H1 (cell line): Measurements from ENCODE around the gene SLC7A10. TPM values are rescaled to one million over a fixed set of nuclear protein-coding genes. Genes with fewer than 3 reads are reported as not detected.

Experiments
- CTCF ChIA-PET: fragments of 300-600 bp; sonication (Branson Sonifier 250); formaldehyde crosslinking; loops from one replicate; lab custom pipeline; 2021; ENCODE audit not compliant: partially characterized antibody; lab: Charles Lee
- POLR2A ChIA-PET: fragments of 300-600 bp; sonication (Branson Sonifier 250); formaldehyde crosslinking; loops from one replicate; lab custom pipeline; 2021; ENCODE audit warnings: inconsistent platforms; ENCODE audit not compliant: partially characterized antibody; lab: Charles Lee
- DNase-seq, 2 experiments: peaks; one replicate each; pipeline versions ENCODE4 v3.0.0 to v3.0.0-alpha.2; 2010 to 2022; ENCODE audit warnings: low spot score in 2 of 2, low read depth in 1 of 2, mixed read lengths in 1 of 2
- FAIRE-seq: peaks from 2 replicates; lab custom pipeline; 2011; peaks lifted over from hg19 to GRCh38; lab: Jason Lieb, UNC
- H2AFZ ChIP-seq: 2 replicates; pipeline ENCODE4 v1.8.1; 2012; ENCODE audit warnings: low read length, inconsistent platforms
- H2AK5ac ChIP-seq: 2 replicates; pipeline ENCODE4 v1.6.1; 2013; ENCODE audit warnings: low read depth, low read length
- H2BK120ac ChIP-seq: replicated peaks from 2 replicates; pipeline ENCODE3; 2013; ENCODE audit warnings: low read depth, low read length, inconsistent platforms
- H2BK12ac ChIP-seq: 2 replicates; pipeline ENCODE4 v1.6.1; 2013; ENCODE audit warnings: low read depth, low read length
- H2BK15ac ChIP-seq: 2 replicates; pipeline ENCODE4 v1.6.1; 2013; ENCODE audit warnings: low read length
- H2BK20ac ChIP-seq: 2 replicates; pipeline ENCODE4 v1.6.1; 2013; ENCODE audit warnings: low read length
- H2BK5ac ChIP-seq: 2 replicates; pipeline ENCODE4 v1.6.1; 2013; ENCODE audit warnings: low read depth, low read length
- H3K14ac ChIP-seq: 2 replicates; pipeline ENCODE4 v1.6.1; 2013; ENCODE audit warnings: inconsistent platforms; ENCODE audit not compliant: insufficient read length
- H3K18ac ChIP-seq: 2 replicates; pipeline ENCODE4 v1.6.1; 2013; ENCODE audit warnings: low read length; ENCODE audit errors: extremely low read depth
- H3K23ac ChIP-seq: 2 replicates; pipeline ENCODE4 v1.6.1; 2013; ENCODE audit warnings: inconsistent platforms; ENCODE audit not compliant: insufficient read length
- H3K23me2 ChIP-seq: 2 replicates; pipeline ENCODE4 v1.6.1; 2013; ENCODE audit warnings: low read depth, low read length
- H3K27ac ChIP-seq: 2 replicates; pipeline ENCODE4 v1.6.1; 2011; ENCODE audit warnings: low read depth, low read length, inconsistent platforms
- H3K27me3 ChIP-seq, 4 experiments: replicated peaks in 1 of 4; 1 replicate in 1 of 4; 2 replicates in 3 of 4; pipeline versions ENCODE4 v1.6.1 to v1.8.1; 2011 to 2013; ENCODE audit warnings: low read length in 3 of 4, mild to moderate bottlenecking in 3 of 4, inconsistent platforms in 2 of 4, mixed read lengths in 2 of 4, moderate library complexity in 1 of 4; ENCODE audit not compliant: control insufficient read depth in 3 of 4, insufficient read depth in 3 of 4; ENCODE audit errors: extremely low read depth in 1 of 4
- H3K36me3 ChIP-seq, 4 experiments: 2 replicates each; pipeline versions ENCODE4 v1.6.1 to v1.8.1; 2011 to 2013; ENCODE audit warnings: mild to moderate bottlenecking in 4 of 4, low read length in 3 of 4, moderate library complexity in 2 of 4, control low read depth in 1 of 4, inconsistent platforms in 1 of 4; ENCODE audit not compliant: insufficient read depth in 4 of 4, control insufficient read depth in 2 of 4
- H3K4ac ChIP-seq: replicated peaks from 2 replicates; pipeline ENCODE3; 2013; ENCODE audit warnings: low read length, low read depth, mixed read lengths, inconsistent platforms; ENCODE audit not compliant: insufficient read length
- H3K4me1 ChIP-seq, 4 experiments: replicated peaks in 1 of 4; 1 replicate in 1 of 4; 2 replicates in 3 of 4; pipeline versions ENCODE4 v1.6.1 to v1.8.1; 2011 to 2013; ENCODE audit warnings: low read length in 3 of 4, inconsistent platforms in 2 of 4, mixed read lengths in 1 of 4; ENCODE audit not compliant: insufficient read depth in 4 of 4, control insufficient read depth in 3 of 4
- H3K4me2 ChIP-seq, 2 experiments: 2 replicates each; pipeline versions ENCODE4 v1.6.1 to v1.8.1; 2011 to 2013; ENCODE audit warnings: low read depth in 2 of 2, low read length in 2 of 2, control low read depth in 1 of 2, inconsistent platforms in 1 of 2, mild to moderate bottlenecking in 1 of 2; ENCODE audit not compliant: insufficient read depth in 1 of 2
- H3K4me3 ChIP-seq, 4 experiments: fragments of 200-600, 300-600 bp in 1 of 4; sonication (generic), shearing (Covaris generic), sonication (Bioruptor Twin) in 1 of 4; 2 replicates each; pipeline versions ENCODE4 v1.5.1 to v1.8.1; 2011 to 2016; ENCODE audit warnings: low read length in 4 of 4, low read depth in 3 of 4, control low read depth in 2 of 4, inconsistent platforms in 2 of 4, mild to moderate bottlenecking in 2 of 4, mixed read lengths in 1 of 4, moderate library complexity in 1 of 4; ENCODE audit not compliant: insufficient read depth in 2 of 4; ENCODE audit errors: extremely low read depth in 1 of 4
- H3K56ac ChIP-seq: replicated peaks from 2 replicates; pipeline ENCODE3; 2013; ENCODE audit warnings: low read depth, mild to moderate bottlenecking, mixed read lengths, low read length, inconsistent platforms; ENCODE audit not compliant: insufficient read length
- H3K79me1 ChIP-seq: 2 replicates; pipeline ENCODE4 v1.6.1; 2013; ENCODE audit warnings: low read depth, low read length, control low read depth
- H3K79me2 ChIP-seq, 2 experiments: 2 replicates each; pipeline versions ENCODE4 v1.6.1 to v1.8.1; 2012 to 2013; ENCODE audit warnings: low read length in 2 of 2, mild to moderate bottlenecking in 2 of 2, inconsistent platforms in 1 of 2; ENCODE audit not compliant: insufficient read depth in 2 of 2, control insufficient read depth in 1 of 2
- H3K9ac ChIP-seq, 4 experiments: replicated peaks in 1 of 4; 1 replicate in 1 of 4; 2 replicates in 3 of 4; pipeline versions ENCODE4 v1.6.1 to v1.8.1; 2011 to 2013; ENCODE audit warnings: low read depth in 3 of 4, low read length in 3 of 4, control low read depth in 2 of 4, mild to moderate bottlenecking in 2 of 4, moderate library complexity in 2 of 4, inconsistent platforms in 1 of 4; ENCODE audit errors: extremely low read depth in 1 of 4
- H3K9me3 ChIP-seq, 2 experiments: 2 replicates each; pipeline versions ENCODE4 v1.6.1 to v1.8.1; 2012 to 2013; ENCODE audit warnings: mild to moderate bottlenecking in 2 of 2, moderate library complexity in 2 of 2, control low read depth in 1 of 2, inconsistent platforms in 1 of 2, low read depth in 1 of 2, low read length in 1 of 2, mixed read lengths in 1 of 2; ENCODE audit not compliant: insufficient read depth in 2 of 2
- H4K20me1 ChIP-seq, 2 experiments: replicated peaks in 1 of 2; 2 replicates each; pipeline versions ENCODE3 to v1.8.1; 2011 to 2013; ENCODE audit warnings: inconsistent platforms in 2 of 2, low read length in 2 of 2, mild to moderate bottlenecking in 1 of 2; ENCODE audit not compliant: insufficient read depth in 2 of 2, control insufficient read depth in 1 of 2
- H4K5ac ChIP-seq: 2 replicates; pipeline ENCODE4 v1.6.1; 2013; ENCODE audit warnings: low read length, low read depth, mixed read lengths, inconsistent platforms; ENCODE audit not compliant: insufficient read length
- H4K8ac ChIP-seq: 2 replicates; pipeline ENCODE4 v1.8.0; 2013; ENCODE audit warnings: mild to moderate bottlenecking, moderate library complexity, low read length, inconsistent platforms; ENCODE audit not compliant: insufficient read depth; ENCODE audit errors: extremely low read depth
- H4K91ac ChIP-seq: replicated peaks from 2 replicates; pipeline ENCODE3; 2013; ENCODE audit warnings: low read length, mixed read lengths, inconsistent platforms; ENCODE audit not compliant: insufficient read length
- CBX5 ChIP-seq: fragments of 300-800, 300-1000 bp; sonication (generic); IDR thresholded peaks from 2 replicates; pipeline ENCODE4 v1.7.1; 2016; ENCODE audit warnings: antibody characterized with exemption, low read length, low read depth
- FOSL1 ChIP-seq: IDR thresholded peaks from 2 replicates; pipeline ENCODE4 v1.6.1; 2011; ENCODE audit warnings: mild to moderate bottlenecking, low read depth, low read length, moderate library complexity; ENCODE audit not compliant: insufficient read depth
- POU5F1 ChIP-seq: IDR thresholded peaks from 2 replicates; pipeline ENCODE4 v1.6.1; 2011; ENCODE audit warnings: low read depth, mild to moderate bottlenecking, low read length, moderate library complexity
- RAD21 ChIP-seq, 2 experiments: IDR thresholded peaks in 1 of 2; conservative IDR thresholded peaks in 1 of 2; 2 replicates each; pipeline ENCODE4 v1.6.1; 2011; ENCODE audit warnings: low read depth in 2 of 2, low read length in 2 of 2, improper control_type of control experiment in 1 of 2, inconsistent platforms in 1 of 2, mild to moderate bottlenecking in 1 of 2, moderate library complexity in 1 of 2
- WGBS, 2 experiments: shearing (Covaris generic) in 1 of 2; methylation state at CpG; one replicate each; pipeline versions ENCODE4 v1.1.6 to v1.1.7; 2013 to 2015; ENCODE audit warnings: low lambda C conversion rate in 2 of 2, mixed read lengths in 2 of 2, inconsistent platforms in 1 of 2, low coverage in 1 of 2, missing lambda C conversion rate in 1 of 2; ENCODE audit not compliant: insufficient replicate concordance in 2 of 2, insufficient coverage in 1 of 2, insufficient read length in 1 of 2; ENCODE audit errors: extremely low coverage in 1 of 2, missing lambda C conversion rate in 1 of 2; 5-methylcytosine and 5-hydroxymethylcytosine counted together
- polyA plus RNA-seq, 7 experiments: library from polyadenylated mRNA; depleted of rRNA in 3 of 7; stranded (reverse) in 5 of 7; unstranded in 2 of 7; fragments of >200 nt in 5 of 7; fragments of 200-250 nt in 2 of 7; gene quantifications; 1 replicate in 5 of 7; 2 replicates in 1 of 7; 4 replicates in 1 of 7; pipeline versions ENCODE4 v1.2.1 to v1.2.3, GENCODE V29; 2011 to 2013; ENCODE audit warnings: missing spikeins in 2 of 7, mixed read lengths in 2 of 7
- total RNA-seq: library from RNA; stranded (reverse); fragmentation: NEBNext Ultra II Directional; extraction: Animal tissue kit (Norgen Biotek cat#: 25700); gene quantifications from 2 replicates; pipeline ENCODE4 v1.2.1, GENCODE V29; 2021
- TF ChIP-seq, protein P1 (sequence below), 3 experiments: IDR thresholded peaks; 1 replicate in 2 of 3; 2 replicates in 1 of 3; pipeline versions ENCODE4 v1.5.1 to v1.6.1; 2011; ENCODE audit warnings: low read length in 3 of 3, mild to moderate bottlenecking in 3 of 3, inconsistent platforms in 2 of 3, low read depth in 1 of 3, moderate library complexity in 1 of 3; ENCODE audit not compliant: insufficient read depth in 1 of 3; ENCODE audit errors: control extremely low read depth in 1 of 3

The SLC7A10 gene
- total and polyA plus RNA-seq, 2 of the 8 experiments (the other 6 are each of a cell fraction or from before 2014, with no cell fraction given), result 3.7 to 7.1 TPM

DNA sequence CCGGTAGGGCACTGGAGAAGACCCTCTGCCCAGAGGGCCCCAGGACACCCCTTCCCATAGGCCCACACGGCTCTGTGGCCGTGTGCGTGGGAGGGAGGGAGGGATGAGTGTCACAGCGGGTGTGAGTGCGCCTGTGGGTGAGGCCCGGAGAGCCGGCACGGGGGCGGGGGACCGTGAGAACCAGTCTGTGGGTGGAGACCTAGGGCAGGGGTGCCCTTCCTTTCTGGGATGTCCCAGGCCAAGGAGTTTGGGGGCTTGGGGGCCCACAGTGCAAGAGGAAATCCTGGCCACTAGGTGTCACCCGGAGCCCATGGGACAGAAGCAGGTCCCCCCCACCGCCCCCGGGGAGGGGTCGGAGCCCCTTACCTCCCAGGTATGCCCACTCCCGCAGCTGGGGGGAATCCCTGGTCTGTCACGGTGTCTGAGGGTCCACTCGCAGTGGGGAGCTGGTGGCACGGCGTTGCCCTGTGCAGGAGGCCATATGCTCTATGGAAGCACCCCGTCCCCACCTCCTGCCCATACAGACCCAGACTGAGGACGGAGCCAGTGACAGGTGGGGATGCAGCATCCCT, 16.0 kb upstream of the SLC7A10 start:
- H3K4me1 ChIP-seq, result no peaks in the 10 kb centered on the region
- H3K27me3 ChIP-seq, result no peaks in the 10 kb centered on the region; a peak in 1 of 7 replicates
- H2BK15ac ChIP-seq, result no peak overlapping the region
- H2BK5ac ChIP-seq, result no peak overlapping the region
- WGBS, 2 experiments, result 43% methylated on average over 9 of the region's 22 CpGs; no CpG with 5 or more reads in 1 of the 2 experiments
- H3K4me2 ChIP-seq, result no peak overlapping the region
- peaks cover 10% of the 10 kb centered on the region in 2 experiments; a peak in 3 of 4 replicates for H3K9me3 ChIP-seq
- peak overlapping the region; percentile 35; the same call in 1 of the 2 replicates for H4K8ac ChIP-seq
- TF ChIP-seq RAD21 (IDR thresholded peaks at IDR 0.05 in 1 of 2, conservative IDR thresholded peaks at IDR 0.05 in 1 of 2; ENCODE audit: low read depth in 2 of 2, low read length in 2 of 2) (peak; percentile 85), CBX5 (no peak), POU5F1 (no peak), FOSL1 (no peak)
- TF ChIP-seq, protein P1, sequence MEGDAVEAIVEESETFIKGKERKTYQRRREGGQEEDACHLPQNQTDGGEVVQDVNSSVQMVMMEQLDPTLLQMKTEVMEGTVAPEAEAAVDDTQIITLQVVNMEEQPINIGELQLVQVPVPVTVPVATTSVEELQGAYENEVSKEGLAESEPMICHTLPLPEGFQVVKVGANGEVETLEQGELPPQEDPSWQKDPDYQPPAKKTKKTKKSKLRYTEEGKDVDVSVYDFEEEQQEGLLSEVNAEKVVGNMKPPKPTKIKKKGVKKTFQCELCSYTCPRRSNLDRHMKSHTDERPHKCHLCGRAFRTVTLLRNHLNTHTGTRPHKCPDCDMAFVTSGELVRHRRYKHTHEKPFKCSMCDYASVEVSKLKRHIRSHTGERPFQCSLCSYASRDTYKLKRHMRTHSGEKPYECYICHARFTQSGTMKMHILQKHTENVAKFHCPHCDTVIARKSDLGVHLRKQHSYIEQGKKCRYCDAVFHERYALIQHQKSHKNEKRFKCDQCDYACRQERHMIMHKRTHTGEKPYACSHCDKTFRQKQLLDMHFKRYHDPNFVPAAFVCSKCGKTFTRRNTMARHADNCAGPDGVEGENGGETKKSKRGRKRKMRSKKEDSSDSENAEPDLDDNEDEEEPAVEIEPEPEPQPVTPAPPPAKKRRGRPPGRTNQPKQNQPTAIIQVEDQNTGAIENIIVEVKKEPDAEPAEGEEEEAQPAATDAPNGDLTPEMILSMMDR (IDR thresholded peaks at IDR 0.05; ENCODE audit: control extremely low read depth in 1 of 3, insufficient read depth in 1 of 3, low read depth in 1 of 3, low read length in 3 of 3), result peak; percentile 63 to 72 (median 64)
- H4K91ac ChIP-seq, result no peak overlapping the region
- FAIRE-seq (no peak), DNase-seq (peak in 1 of 2 experiments; percentile 72)
- no peak overlapping the region for H3K56ac ChIP-seq
- no peak overlapping the region for H2AFZ ChIP-seq
- H3K4ac ChIP-seq, result no peak overlapping the region
- H3K27ac ChIP-seq, result no peak overlapping the region
- no peak overlapping the region for H2BK120ac ChIP-seq
- no peaks in the 10 kb centered on the region for H4K20me1 ChIP-seq
- no peak overlapping the region for H2BK12ac ChIP-seq
- CTCF ChIA-PET, result interaction anchor here (0.6 to 15.1 kb wide), 19 partner anchors 12 to 787 kb away, joined by 3 to 426 read pairs (median 4); partner anchors contain the start of gene CEBPA
- H2AK5ac ChIP-seq, result no peak overlapping the region
- H3K23ac ChIP-seq, result no peak overlapping the region
- H3K14ac ChIP-seq, result no peak overlapping the region
- H4K5ac ChIP-seq, result no peak overlapping the region
- POLR2A ChIA-PET, result interaction anchor here (0.7 to 3.5 kb wide), 4 partner anchors 61 to 166 kb away, joined by 3 to 11 read pairs (median 6); partner anchors contain the start of genes CEBPA and CEBPG
- H3K79me1 ChIP-seq, result peaks cover 2% of the 10 kb centered on the region; the same call in 1 of the 2 replicates
- no peak overlapping the region for H3K18ac ChIP-seq
- no peaks in the 10 kb centered on the region for H3K79me2 ChIP-seq
- no peaks in the 10 kb centered on the region for H3K23me2 ChIP-seq
- H3K4me3 ChIP-seq, result no peak overlapping the region
- no peaks in the 10 kb centered on the region for H3K36me3 ChIP-seq
- H3K9ac ChIP-seq, result no peak overlapping the region
- no peak overlapping the region for H2BK20ac ChIP-seq
